ENCODE measurements around the gene MLST8.
"Not testable (repeated sequence)": the region's sequence is repeated elsewhere in the genome, so short reads cannot be mapped to it uniquely, and the experiment has no call there.

DNA sequence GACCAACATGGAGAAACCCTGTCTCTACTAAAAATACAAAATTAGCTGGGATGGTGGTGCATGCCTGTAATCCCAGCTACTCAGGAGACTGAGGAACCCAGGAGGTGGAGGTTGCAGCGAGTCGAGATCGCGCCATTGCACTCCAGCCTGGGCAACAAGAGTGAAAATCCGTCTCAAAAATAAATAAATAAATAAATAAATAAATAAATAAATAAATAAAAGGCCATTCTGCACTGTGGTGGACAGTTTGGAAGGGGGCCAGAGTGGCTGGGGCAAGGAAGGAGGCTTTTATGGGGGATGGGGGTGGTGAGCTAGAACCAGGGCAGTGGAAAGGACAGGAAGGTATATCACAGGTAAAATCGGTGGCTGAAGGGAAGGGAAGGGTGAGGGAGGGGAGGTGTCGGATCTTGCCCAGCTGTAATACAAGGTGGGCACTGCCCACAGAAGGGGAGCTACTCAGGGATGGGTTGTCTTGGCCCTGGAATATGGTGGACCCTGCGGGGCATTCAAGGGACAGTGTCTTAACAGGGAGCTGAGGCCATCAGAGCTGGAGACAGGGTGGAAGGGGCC, 2.0 kb upstream of the MLST8 start:
- TF ChIP-seq, protein P1, sequence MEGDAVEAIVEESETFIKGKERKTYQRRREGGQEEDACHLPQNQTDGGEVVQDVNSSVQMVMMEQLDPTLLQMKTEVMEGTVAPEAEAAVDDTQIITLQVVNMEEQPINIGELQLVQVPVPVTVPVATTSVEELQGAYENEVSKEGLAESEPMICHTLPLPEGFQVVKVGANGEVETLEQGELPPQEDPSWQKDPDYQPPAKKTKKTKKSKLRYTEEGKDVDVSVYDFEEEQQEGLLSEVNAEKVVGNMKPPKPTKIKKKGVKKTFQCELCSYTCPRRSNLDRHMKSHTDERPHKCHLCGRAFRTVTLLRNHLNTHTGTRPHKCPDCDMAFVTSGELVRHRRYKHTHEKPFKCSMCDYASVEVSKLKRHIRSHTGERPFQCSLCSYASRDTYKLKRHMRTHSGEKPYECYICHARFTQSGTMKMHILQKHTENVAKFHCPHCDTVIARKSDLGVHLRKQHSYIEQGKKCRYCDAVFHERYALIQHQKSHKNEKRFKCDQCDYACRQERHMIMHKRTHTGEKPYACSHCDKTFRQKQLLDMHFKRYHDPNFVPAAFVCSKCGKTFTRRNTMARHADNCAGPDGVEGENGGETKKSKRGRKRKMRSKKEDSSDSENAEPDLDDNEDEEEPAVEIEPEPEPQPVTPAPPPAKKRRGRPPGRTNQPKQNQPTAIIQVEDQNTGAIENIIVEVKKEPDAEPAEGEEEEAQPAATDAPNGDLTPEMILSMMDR (IDR thresholded peaks at IDR 0.05): not testable (repeated sequence)
- TF ChIP-seq POLR2A (IDR thresholded peaks at IDR 0.05): not testable (repeated sequence)

All from body of pancreas (tissue), 4 donors.